HCT116 (cell line): ENCODE results near the gene LFNG.

Source experiments
- EZH2 ChIP-seq: fragments of 200-600 bp; sonication (generic); IDR thresholded peaks from 2 replicates; pipeline ENCODE4 v1.6.1; 2017; ENCODE audit warnings: antibody characterized with exemption, mixed run types
- JUND ChIP-seq: IDR thresholded peaks from 2 replicates; pipeline ENCODE4 v1.6.1; 2012
- POLR2A ChIP-seq: IDR thresholded peaks from 2 replicates; pipeline ENCODE4 v1.7.0; 2011; ENCODE audit warnings: borderline replicate concordance; ENCODE audit not compliant: insufficient read depth, insufficient read length; ENCODE audit errors: extremely low read depth
- TF ChIP-seq, protein P1 (sequence below), 3 experiments: fragments of 200-600 bp in 1 of 3; sonication (generic) in 1 of 3; IDR thresholded peaks in 2 of 3; conservative IDR thresholded peaks in 1 of 3; 2 replicates each; pipeline ENCODE4 v1.5.1; 2012 to 2017; ENCODE audit warnings: low read depth in 2 of 3, low read length in 2 of 3, antibody characterized with exemption in 1 of 3, borderline replicate concordance in 1 of 3, control low read depth in 1 of 3, mild to moderate bottlenecking in 1 of 3, mixed read lengths in 1 of 3, mixed run types in 1 of 3, moderate library complexity in 1 of 3; ENCODE audit not compliant: insufficient read depth in 1 of 3

DNA sequence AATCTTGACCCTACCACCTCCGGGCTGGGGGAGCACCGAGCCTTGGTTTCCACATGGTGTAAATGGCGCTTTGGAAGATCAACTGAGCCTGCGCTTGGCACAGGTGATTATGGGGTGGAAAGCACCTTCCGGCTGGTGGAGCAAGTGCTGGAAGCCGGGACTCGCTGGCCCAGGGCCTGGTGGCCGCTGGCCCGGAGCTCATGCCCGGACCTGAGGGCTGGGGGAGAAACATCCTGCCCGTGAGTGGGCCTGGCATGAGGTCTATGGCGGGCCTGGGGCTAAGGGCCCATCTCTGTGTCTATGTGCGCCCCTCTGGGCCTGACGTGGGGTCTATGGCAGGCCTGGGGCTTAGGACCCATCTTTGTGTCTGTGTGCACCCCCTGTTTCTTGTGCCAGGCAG, 14.2 kb upstream of the LFNG start:
- TF ChIP-seq POLR2A (no peak), JUND (no peak), EZH2 (no peak)
- TF ChIP-seq, protein P1, sequence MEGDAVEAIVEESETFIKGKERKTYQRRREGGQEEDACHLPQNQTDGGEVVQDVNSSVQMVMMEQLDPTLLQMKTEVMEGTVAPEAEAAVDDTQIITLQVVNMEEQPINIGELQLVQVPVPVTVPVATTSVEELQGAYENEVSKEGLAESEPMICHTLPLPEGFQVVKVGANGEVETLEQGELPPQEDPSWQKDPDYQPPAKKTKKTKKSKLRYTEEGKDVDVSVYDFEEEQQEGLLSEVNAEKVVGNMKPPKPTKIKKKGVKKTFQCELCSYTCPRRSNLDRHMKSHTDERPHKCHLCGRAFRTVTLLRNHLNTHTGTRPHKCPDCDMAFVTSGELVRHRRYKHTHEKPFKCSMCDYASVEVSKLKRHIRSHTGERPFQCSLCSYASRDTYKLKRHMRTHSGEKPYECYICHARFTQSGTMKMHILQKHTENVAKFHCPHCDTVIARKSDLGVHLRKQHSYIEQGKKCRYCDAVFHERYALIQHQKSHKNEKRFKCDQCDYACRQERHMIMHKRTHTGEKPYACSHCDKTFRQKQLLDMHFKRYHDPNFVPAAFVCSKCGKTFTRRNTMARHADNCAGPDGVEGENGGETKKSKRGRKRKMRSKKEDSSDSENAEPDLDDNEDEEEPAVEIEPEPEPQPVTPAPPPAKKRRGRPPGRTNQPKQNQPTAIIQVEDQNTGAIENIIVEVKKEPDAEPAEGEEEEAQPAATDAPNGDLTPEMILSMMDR (IDR thresholded peaks at IDR 0.05 in 2 of 3, conservative IDR thresholded peaks at IDR 0.05 in 1 of 3; ENCODE audit: borderline replicate concordance in 1 of 3, insufficient read depth in 1 of 3, low read depth in 2 of 3, low read length in 2 of 3) = no peak
